Lower leg skin (tissue), 4 donors: ENCODE results near the gene KRT39. TPM values are rescaled to one million over a fixed set of nuclear protein-coding genes. Genes with fewer than 3 reads are reported as not detected.

ENCODE experiments used
- DNase-seq, 2 donors: peaks; one replicate each; pipeline ENCODE4 v3.0.0-alpha.2; 2019; ENCODE audit warnings: low spot score in 2 of 2
- H3K4me3 ChIP-seq: fragments of 200-600 bp; sonication (generic); 2 replicates; pipeline ENCODE4 v1.5.1; 2017; ENCODE audit warnings: mild to moderate bottlenecking, low read depth; ENCODE audit not compliant: poor library complexity, severe bottlenecking
- POLR2A ChIP-seq, 2 donors: fragments of 450-650 bp; IDR thresholded peaks; one replicate each; pipeline ENCODE4 v1.6.1; 2016 to 2017; ENCODE audit warnings: antibody characterized with exemption in 2 of 2, mild to moderate bottlenecking in 1 of 2, moderate library complexity in 1 of 2
- WGBS, 2 donors: methylation state at CpG; one replicate each; pipeline ENCODE4 v1.1.5; 2018; 5-methylcytosine and 5-hydroxymethylcytosine counted together
- intact Hi-C: fragments of 100-400 bp; cut with DNase I; formaldehyde crosslinking; loops from one replicate; pipeline ENCODE4 v1.15.0; 2023; ENCODE audit warnings: low total_unique reads
- total RNA-seq, 4 donors: library from RNA; depleted of rRNA; stranded (reverse); fragments of >200 nt; gene quantifications; one replicate each; pipeline ENCODE4 v1.1.0, GENCODE V29; 2016
- TF ChIP-seq, protein P1 (sequence below), 3 donors: fragments of 450-650 bp; IDR thresholded peaks; one replicate each; pipeline ENCODE4 v1.5.1; 2016; ENCODE audit warnings: antibody characterized with exemption in 3 of 3, mild to moderate bottlenecking in 3 of 3, moderate library complexity in 2 of 3

KRT39 gene
- total RNA-seq, 4 donors from 2014 or later: 0.51 to 8.8 TPM; not detected in 2

DNA sequence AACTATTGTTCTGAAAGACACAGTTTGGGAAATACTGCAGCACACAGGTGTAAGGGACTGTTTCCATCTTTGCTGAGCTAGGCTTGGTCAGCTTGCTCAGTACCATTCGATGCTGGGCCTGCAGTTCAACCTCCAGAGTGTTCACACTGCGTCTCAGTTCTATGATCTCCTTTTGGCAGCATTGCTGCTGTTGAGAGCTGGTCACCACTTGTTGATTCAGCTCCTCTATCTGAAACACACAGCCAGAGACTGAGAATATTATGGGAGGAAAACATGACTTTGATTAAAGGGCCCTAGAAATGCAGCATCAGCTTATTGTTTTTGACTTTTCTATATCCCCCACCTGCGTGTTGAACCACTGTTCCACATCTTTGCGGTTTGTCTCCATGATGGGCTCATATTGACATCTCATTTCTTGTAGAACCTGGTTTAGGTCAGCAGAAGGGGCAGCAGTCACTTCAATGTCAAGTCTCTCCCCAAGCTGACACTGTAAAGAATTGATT, 4.6 kb downstream of the KRT39 start:
- DNase-seq: no peak
- 86 to 91% methylated on average over 4 of the region's 4 CpGs for WGBS, 2 donors
- no peak overlapping the region for H3K4me3 ChIP-seq
- intact Hi-C loops: no loop called here
- TF ChIP-seq, protein P1, sequence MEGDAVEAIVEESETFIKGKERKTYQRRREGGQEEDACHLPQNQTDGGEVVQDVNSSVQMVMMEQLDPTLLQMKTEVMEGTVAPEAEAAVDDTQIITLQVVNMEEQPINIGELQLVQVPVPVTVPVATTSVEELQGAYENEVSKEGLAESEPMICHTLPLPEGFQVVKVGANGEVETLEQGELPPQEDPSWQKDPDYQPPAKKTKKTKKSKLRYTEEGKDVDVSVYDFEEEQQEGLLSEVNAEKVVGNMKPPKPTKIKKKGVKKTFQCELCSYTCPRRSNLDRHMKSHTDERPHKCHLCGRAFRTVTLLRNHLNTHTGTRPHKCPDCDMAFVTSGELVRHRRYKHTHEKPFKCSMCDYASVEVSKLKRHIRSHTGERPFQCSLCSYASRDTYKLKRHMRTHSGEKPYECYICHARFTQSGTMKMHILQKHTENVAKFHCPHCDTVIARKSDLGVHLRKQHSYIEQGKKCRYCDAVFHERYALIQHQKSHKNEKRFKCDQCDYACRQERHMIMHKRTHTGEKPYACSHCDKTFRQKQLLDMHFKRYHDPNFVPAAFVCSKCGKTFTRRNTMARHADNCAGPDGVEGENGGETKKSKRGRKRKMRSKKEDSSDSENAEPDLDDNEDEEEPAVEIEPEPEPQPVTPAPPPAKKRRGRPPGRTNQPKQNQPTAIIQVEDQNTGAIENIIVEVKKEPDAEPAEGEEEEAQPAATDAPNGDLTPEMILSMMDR (IDR thresholded peaks at IDR 0.05): no peak
- TF ChIP-seq POLR2A (IDR thresholded peaks at IDR 0.05): no peak

- no peak overlapping the region for H3K4me3 ChIP-seq
- DNase-seq: no peak
- WGBS, 2 donors: 74 to 80% methylated on average over 1 of the region's 1 CpG
- TF ChIP-seq, protein P1 (IDR thresholded peaks at IDR 0.05): no peak
- TF ChIP-seq POLR2A (IDR thresholded peaks at IDR 0.05): no peak
- intact Hi-C loops: no loop called here
These were observed 5.2 kb downstream of the KRT39 start for GRCh38 chr17:40961591-40961990.

DNA sequence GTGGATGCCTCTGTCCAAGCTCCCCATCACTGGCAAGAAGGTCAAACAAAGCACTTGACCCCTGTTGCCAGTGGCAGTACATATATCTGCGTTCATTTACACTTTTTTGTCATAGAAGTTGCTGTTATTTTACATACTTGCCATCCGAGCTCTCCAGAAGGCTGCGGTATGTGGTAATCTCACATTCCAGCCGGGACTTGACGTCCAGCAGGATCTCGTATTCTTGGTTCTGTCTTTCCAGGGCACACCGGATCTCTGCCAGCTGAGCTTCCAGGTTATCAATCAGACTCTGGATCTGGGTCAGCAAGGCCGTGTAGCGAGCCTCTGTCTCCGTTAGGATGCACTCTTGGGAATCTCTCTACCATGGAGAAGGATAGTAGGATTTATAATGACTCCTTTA, 6.6 kb downstream of the KRT39 start:
- DNase-seq: no peak
- TF ChIP-seq POLR2A (IDR thresholded peaks at IDR 0.05): no peak
- TF ChIP-seq, protein P1 (IDR thresholded peaks at IDR 0.05): no peak
- H3K4me3 ChIP-seq: no peak overlapping the region
- WGBS, 2 donors: 90 to 93% methylated on average over 10 of the region's 10 CpGs
- intact Hi-C loops: no loop called here

GRCh38 chr17:40958086-40958953, 8.4 kb downstream of the KRT39 start:
- intact Hi-C loops: no loop called here
- no peak for DNase-seq
- TF ChIP-seq, protein P1 (IDR thresholded peaks at IDR 0.05): no peak
- no peak for TF ChIP-seq POLR2A (IDR thresholded peaks at IDR 0.05)
- H3K4me3 ChIP-seq: no peak overlapping the region
- WGBS, 2 donors: 79 to 84% methylated on average over 12 of the region's 12 CpGs

GRCh38 chr17:40956401-40957254, 10.1 kb downstream of the KRT39 start:
- TF ChIP-seq, protein P1 (IDR thresholded peaks at IDR 0.05): no peak
- no peak for TF ChIP-seq POLR2A (IDR thresholded peaks at IDR 0.05)

More at GRCh38 chr17:40956401-40957254, 10.1 kb downstream of the KRT39 start:
- WGBS, 2 donors: 69 to 71% methylated on average over 8 of the region's 8 CpGs
- intact Hi-C loops: no loop called here
- no peak for DNase-seq
- no peak overlapping the region for H3K4me3 ChIP-seq
